Measurements from ENCODE around the gene GPR142.

GPR142 gene

GRCh38 chr17:74345433-74346241 lies 21.7 kb upstream of the GPR142 start:
- no peak for DNase-seq

DNA sequence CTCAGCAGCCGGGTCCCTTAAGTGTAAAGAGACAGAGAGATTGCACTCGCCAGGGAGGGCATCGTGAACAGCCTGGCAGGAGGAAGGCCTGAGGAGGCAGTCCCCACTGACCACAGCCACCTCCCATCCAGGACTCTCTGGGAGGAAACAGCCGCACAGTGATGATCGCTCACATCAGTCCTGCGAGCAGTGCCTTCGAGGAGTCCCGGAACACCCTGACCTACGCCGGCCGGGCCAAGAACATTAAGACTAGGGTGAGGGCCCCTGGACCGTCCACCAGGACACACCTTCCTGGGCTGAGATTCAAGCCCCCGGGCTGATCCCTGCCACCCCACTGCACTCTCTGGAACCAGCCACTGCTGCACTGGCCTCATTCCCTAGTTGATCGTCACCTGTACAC lies 19.7 kb upstream of the GPR142 start:
- no peak for DNase-seq

- no peak for DNase-seq
These were observed 18.2 kb upstream of the GPR142 start for GRCh38 chr17:74349120-74349519.

- DNase-seq: no peak
These were observed 16.8 kb upstream of the GPR142 start for GRCh38 chr17:74350486-74350885.

DNA sequence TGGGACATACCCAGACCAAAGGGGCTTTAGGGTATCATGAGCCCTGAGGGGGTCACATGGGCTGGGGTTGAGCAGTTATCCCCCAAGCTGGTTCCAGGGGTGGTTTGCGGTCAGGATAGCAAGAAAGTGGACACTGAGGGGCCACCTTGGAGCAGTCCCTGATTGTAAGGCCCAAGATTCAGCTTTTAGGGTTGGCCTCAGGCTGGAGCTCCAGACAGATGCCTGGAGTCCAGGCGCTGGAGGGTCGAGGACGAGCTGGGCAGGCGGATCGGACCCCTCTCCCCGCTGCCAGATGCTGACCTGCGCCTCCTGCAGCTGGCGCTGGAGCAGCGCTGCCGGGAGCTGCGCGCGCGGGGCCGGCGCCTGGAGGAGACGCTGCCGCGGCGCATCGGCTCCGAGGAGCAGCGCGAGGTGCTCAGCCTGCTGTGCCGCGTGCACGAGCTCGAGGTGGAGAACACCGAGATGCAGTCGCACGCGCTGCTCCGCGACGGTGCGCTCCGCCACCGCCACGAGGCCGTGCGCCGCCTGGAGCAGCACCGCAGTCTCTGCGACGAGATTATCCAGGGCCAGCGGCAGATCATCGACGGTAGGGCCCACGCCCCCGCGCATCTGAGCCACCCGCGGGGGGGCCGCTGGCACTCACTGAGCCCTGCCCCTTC lies 15.6 kb upstream of the GPR142 start:
- DNase-seq: no peak

- no peak for DNase-seq
These were observed 13.8 kb upstream of the GPR142 start for GRCh38 chr17:74353446-74354060.

- DNase-seq: peak; percentile 84 to 86
These were observed 13.2 kb upstream of the GPR142 start for GRCh38 chr17:74354123-74354522.

GRCh38 chr17:74354561-74354960 lies 12.7 kb upstream of the GPR142 start:
- no peak for DNase-seq

GRCh38 chr17:74355065-74355464 lies 12.2 kb upstream of the GPR142 start:
- DNase-seq: no peak

- no peak for DNase-seq
These were observed 10.4 kb upstream of the GPR142 start for GRCh38 chr17:74356646-74357465.

GRCh38 chr17:74357466-74357809 lies 9.9 kb upstream of the GPR142 start:
- no peak for DNase-seq

GRCh38 chr17:74358697-74359096 lies 8.6 kb upstream of the GPR142 start:
- DNase-seq: no peak

DNA sequence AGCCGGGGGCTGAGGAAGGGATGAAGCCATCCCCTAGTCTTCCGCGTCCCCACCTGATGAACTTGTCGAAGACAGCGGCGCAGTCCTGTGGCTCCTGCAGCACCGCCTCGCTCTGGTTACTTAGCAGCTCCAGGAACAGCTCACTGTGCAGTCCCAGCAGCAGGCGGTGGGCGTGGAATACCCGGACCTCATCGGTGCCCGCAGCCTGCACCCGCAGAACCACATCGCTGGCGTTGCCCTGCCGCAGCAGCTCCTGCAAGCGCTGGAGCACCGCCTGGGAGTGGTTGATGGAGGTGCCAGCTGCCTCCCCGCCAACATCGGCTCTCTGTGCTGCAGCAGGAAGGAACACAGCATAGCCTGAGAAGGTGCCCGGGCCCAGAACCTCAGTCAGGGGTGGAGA lies 7.4 kb upstream of the GPR142 start:
- no peak for DNase-seq

GRCh38 chr17:74360899-74361229 lies 6.4 kb upstream of the GPR142 start:
- no peak for DNase-seq

DNA sequence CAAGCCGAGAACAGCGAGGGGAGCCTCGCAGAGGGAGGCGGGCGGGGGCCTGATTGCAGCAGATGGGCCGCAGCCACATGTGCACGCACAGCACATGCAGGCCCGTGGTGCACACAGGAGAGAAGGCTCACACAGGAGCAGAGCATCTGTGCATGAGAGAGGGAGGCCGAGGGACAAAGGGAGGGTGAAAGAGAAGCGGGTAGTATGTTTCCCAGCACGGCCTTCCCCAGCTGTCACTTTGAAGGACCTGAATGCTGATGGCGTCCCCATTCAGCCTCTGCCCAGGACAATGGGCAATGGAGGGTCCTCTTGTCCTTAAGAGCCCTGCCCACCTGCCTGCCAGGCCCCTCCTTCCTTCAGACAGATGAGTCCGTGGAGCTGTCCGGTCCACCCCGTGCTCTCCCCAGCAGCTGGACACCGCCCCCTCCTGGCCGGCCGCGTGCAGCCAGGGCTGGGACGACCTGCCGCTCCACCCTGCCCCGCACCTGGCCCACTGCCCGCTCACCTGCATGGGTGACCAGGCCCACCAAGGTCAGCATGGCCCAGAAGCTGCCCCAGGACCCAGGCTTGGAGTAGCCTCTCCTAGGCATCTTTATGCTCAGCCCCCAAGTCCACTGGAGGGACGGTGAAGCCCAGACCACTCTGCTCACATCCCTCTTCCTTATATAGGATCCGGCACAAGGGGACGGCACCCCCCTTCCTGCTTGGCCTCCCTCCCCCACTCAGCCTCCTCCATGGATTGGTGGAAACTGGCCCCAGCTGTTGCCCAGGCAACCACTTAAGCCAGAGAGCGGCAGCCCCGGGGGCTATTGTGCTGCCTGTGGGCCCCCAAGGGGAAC lies 5.9 kb upstream of the GPR142 start, which contains the start of gene BTBD17:
Gene BTBD17, minus strand, starts transcription at position 639 of the 839 bp plus-strand sequence. Its CDS starts 49 bp downstream, at position 590.
- DNase-seq: no peak

GRCh38 chr17:74362069-74362405 lies 5.3 kb upstream of the GPR142 start:
- DNase-seq: no peak

GRCh38 chr17:74362810-74363498 lies 4.4 kb upstream of the GPR142 start:
- no peak for DNase-seq

DNA sequence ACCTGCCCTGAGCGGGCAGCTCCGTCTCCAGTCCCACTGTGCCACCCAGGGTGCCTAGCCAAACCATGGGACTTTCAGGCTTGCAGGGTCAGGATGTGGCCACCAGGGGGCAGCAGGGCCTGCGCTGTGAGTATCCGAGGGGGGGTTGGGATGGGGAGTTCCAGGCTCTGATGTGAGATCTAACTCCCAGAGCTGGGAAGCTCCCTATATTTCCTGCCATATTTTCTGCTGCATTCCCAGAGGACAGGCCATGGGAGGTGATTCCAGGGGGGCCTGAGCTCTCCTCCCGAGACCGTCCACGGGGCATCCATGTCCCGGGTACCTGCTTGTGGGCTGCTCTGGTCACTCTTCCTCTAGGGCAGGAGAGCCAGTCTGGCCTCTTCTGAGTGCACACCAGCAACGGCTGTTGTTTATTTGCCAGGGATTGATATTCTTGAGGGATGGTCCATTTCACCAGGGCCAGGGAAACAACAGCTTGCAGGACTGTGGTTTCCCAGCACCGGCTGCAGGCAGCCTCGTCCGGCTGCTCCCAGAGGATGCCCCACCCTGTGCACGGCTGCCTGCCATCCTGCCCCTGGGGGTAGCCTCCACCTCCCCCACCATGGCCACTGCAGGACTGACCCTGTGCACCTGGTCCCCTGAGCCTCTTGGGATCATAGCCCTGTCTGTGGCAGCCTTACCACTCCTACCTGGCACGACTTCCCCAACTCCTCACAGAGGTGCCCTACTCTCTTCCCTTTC lies 1.2 kb downstream of the GPR142 start:
- DNase-seq: peak; percentile 60 to 67

- peak; percentile 88 to 89 for DNase-seq
These were observed 1.9 kb downstream of the GPR142 start for GRCh38 chr17:74369221-74369620.

DNA sequence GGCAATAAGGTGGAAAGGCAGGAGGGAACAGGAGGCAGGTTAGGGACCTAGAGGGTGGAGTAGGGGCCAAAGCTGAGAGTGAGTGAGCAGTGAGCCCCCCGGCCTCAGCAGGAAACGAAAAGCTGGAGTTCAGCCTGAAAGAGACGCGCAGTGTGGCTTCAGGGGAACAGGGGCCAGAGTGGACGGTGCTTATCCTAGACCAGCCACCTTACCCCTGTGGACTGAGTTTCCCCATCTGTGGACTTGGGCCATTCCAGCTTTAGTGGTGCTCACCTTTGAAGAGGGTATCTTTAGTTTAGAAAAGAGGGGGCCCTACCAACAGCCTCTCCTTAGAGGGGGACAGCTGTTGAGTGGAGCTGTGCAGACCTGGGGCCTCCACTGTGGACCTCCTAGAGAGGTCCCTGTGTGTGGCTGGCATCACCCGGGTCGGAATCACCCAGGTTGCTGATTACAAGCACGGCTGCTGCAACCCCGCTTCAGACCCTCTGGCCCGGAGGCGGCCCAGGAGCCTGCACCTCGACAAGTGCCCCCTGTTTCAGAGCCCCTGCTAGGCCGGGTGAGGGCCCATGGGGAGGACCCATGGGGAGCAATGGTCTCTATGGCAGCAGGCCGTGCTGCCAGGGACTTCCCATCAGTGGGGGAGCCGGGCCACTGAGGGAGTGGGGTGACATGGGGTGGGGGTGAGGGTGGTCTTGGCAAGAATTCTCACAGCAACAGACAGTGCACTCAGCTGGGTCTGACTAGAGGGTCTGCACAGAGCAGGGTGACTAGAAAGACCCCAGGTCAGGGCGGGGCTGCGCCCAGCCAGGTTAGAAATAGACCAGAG lies 2.6 kb downstream of the GPR142 start:
- DNase-seq: no peak
